HUDEP-2 (cell line): ENCODE data around the gene TANC1.

ENCODE experiments used
- DNase-seq, 76 experiments: peaks; one replicate each; lab custom pipeline; 2025; ENCODE audit not compliant: unreplicated experiment in 76 of 76; lab: John Stamatoyannopoulos, UW

Gene TANC1

DNA sequence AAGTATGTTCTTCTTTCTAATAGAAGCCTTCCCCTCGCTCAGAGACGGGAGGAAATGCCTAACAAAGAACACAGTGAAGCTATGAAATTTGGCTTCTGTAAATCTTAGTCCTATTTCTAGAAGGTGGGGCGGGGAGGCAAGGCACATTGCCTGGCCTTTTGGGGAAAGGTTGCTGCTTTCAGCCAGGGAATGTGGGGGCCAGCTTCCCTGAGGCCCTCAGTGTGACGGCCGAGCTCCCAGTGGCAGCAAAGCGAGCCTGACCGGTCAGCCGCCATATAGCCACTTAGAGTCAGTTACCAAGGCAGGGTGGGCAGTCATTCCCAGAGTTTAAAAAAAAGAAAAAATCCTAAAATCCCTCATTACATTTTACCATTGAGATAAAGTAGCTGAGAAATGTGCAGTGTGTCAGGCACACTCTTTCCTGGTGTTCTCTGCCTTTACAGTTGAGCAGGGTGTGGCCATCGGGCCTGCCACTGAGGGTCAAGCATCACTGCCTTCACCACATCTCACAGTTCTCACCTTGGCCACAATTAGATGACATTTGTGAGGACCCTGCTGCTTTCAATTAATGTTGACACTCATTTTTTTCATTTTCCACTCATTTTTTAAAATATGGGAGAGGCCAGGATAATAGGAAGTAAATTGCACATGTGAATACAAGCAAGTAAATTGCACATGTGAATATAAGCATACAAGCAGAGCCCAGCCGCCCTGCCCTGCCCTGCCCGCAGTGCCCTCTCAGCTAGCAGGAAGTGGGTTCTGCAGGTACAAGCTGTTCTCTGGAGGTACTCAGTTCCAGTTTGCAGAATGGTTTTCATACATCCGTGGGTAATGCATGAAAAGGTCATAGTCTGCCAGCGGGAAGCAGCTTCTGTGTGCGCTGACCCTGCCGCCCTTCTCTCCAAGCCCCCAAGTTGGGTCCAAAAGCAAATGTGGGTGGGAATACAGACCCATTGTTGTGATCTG lies 241.2 kb downstream of the TANC1 start:
- DNase-seq, result no peak

DNA sequence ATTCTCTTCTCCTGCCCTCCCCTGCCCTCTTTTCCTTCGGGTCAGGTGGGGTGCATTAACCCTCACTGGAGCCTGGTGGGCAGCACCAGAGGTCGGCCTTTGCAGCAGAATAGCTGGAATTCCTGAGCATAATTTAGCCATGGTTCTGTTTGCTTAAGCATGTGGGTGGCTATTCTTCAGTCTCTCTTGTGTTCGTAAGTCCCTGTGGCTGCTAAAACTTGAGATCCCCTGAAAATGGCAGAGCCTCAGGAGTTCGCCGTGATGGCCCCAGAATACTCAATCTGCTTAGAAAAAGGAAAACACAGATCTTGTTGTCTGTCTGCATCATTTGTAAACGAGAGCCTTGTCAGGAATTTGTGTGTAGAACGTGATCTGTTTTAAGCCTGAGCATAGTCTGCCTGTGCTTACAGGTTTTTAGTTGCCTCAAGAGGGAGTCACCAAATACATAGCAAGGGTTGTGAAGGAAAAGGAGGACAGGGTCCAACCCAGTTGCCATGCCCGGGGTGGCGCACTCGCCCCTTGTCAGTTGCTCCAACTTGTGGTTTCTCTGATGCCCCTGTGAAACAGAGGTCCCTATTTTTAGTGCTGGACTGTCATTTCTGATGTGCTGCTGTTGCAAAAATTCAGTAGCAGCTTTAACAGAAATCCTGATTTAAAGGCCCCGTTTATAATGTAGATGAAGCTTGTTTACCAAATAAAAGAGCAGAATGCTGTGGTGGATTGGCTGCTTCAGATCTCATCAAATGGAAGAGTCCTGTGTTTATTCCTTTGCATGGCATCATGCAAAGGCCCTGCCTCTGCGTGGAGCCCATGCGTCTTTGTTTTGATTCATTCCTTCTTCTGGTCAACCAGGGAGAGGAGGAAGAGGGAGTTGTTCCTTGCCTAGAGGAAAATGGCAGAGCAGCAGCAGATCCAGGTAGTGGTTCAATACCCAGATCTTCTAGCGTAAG lies 243.3 kb downstream of the TANC1 start:
- DNase-seq, result no peak

- no peak for DNase-seq
Measured at GRCh38 chr2:159213296-159213695, 244.9 kb downstream of the TANC1 start.

GRCh38 chr2:159214325-159214865 lies 246.0 kb downstream of the TANC1 start:
- no peak for DNase-seq

- DNase-seq, result no peak
Measured at GRCh38 chr2:159215116-159215515, 246.7 kb downstream of the TANC1 start.

DNA sequence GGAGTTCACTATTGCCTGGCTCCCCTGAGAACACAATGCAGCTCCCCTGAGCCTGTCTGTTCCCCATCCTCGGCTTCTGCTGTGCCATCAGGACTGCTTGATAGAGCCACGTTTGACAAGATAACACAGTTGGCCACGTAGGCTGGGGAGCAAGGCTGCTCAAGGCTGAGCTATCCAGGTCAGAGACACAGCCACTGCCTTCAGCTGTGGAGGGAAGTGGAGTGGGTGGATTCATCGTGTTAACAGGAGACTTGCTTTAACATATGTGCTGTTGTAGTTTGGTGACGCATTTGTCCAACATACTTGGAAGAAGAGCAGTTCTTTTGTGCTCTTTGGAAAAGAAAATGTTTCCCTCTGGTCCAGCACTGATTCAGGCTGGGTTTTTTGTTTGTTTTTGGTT lies 249.2 kb downstream of the TANC1 start:
- DNase-seq, result no peak

- DNase-seq, result no peak
Measured at GRCh38 chr2:159218389-159218788, 249.9 kb downstream of the TANC1 start.

DNA sequence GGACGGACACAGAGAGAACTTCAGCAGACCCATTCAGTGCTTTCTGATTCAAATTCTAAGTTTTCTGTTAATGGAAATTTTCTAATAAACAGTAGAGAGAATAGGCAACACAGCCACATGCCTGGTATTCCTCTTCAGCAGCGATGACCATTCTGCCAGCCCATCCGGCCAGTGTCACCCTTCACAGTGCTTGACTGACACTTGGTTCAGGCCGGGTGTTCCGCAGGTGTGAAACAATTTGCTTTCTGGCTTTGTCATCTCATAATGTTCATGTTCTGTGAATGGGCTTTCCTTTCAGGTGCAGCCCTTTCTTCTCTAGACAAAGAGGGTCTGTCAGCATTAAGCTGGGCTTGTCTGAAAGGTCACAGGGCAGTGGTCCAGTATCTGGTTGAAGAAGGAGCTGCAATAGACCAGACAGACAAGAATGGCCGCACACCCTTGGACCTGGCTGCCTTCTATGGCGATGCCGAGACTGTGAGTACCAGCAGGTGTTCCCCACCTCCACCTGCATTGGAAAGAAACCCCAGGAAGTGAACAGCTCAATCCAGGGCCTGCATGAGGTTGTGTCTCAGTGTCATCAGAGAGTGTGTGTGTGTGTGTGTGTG lies 251.1 kb downstream of the TANC1 start:
- no peak for DNase-seq

GRCh38 chr2:159224061-159224813 lies 255.8 kb downstream of the TANC1 start:
- DNase-seq, result no peak

GRCh38 chr2:159225025-159226016 lies 256.9 kb downstream of the TANC1 start:
- DNase-seq, result no peak

- peak in 1 of 76 experiments; percentile 1 for DNase-seq
Measured at GRCh38 chr2:159226059-159226461, 257.6 kb downstream of the TANC1 start.

DNA sequence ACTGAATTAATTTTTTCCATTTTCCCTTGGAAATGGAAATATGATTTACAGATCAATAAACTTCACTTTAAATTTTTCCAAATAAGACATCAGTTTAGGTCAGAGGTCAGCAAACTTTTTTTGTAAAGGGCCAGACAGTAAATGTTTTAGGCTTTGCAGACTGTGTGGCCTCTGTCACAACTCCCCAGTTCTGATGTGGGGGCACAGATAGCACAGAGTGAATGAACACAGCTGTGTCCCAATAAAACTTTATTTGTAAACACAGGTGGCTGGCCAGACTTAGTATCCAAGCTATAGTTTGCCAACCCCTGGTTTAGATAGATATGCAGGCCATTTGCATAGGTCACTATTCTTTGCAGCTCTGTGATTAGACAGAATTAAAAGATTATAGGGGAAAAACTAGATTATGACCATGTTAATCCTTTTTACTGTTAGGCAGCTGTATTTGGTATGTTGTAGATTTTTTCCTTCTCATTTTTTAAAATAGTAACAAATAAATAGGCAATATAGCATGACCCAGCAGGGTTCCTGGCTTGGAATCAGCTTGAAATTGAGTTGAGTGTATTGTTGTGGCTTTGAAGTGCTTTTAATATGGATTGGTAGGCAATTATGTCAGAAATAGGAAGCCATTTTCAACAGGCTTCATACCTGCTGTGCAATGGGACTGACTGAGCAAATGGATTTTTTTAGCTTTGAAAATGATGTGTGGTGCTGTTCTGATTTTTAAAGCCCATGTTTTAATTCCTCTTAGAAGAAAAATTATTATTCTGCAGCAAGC lies 258.4 kb downstream of the TANC1 start:
- DNase-seq, result no peak

DNA sequence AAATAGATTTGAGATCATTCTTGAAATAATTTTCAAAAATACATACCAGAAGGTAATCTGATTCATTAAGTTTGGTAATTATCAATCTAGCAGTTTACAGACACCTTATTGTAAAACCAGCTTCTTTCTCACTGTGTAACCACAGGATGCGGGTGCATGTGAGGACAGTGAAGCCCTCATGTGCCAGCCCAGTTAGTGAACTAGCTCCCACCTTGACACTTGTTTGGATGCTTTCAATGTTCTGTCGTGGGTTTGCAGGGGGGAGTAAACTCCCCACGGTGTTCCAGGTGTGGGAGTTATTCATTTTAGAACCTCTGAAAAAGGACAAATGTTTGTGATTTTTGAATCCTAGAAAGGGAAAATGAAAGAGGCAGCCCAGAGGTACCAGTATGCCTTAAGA lies 259.0 kb downstream of the TANC1 start:
- no peak for DNase-seq

GRCh38 chr2:159228081-159228581 lies 259.7 kb downstream of the TANC1 start:
- DNase-seq, result no peak

DNA sequence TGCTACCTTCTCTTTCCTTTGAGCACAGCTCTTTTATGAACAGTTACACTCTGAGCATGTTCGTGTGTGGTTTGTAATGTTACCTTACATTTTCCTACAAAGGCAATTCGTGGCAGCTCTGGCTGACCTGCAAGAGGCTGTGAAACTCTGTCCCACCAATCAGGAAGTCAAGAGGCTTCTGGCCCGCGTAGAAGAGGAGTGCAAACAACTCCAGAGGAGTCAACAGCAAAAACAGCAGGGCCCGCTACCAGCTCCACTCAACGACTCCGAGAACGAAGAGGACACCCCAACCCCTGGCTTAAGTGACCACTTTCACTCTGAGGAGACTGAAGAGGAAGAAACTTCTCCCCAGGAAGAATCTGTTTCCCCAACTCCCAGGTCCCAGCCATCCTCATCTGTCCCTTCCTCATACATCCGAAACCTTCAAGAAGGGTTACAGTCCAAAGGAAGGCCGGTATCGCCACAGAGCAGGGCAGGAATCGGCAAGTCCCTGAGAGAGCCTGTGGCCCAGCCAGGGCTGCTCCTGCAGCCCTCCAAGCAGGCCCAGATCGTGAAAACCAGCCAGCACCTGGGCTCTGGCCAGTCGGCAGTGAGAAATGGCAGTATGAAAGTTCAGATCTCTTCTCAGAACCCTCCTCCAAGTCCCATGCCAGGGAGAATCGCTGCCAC lies 261.2 kb downstream of the TANC1 start:
- no peak for DNase-seq

GRCh38 chr2:159230145-159230877 lies 261.9 kb downstream of the TANC1 start:
- no peak for DNase-seq
